HG03060 (cell line): ENCODE measurements around the gene ZNG1A.
"Not testable (repeated sequence)": the region's sequence is repeated elsewhere in the genome, so short reads cannot be mapped to it uniquely, and the experiment has no call there.

Source experiments
- ATAC-seq: cut with Tn5 transposase; IDR thresholded peaks from one replicate; pipeline ENCODE4 v1.9.1; 2021; ENCODE audit warnings: low read depth, moderate number of reproducible peaks; ENCODE audit not compliant: unreplicated experiment

The ZNG1A gene

GRCh38 chr9:199601-200000 lies 20.7 kb upstream of the ZNG1A start:
- ATAC-seq, result not testable (repeated sequence)

- ATAC-seq, result not testable (repeated sequence)
These were observed 573 bp downstream of the ZNG1A start for GRCh38 chr9:178140-178825.

GRCh38 chr9:169757-170156 lies 9.1 kb downstream of the ZNG1A start:
- not testable (repeated sequence) for ATAC-seq

- ATAC-seq, result not testable (repeated sequence)
These were observed 19.0 kb downstream of the ZNG1A start for GRCh38 chr9:159871-160270.

DNA sequence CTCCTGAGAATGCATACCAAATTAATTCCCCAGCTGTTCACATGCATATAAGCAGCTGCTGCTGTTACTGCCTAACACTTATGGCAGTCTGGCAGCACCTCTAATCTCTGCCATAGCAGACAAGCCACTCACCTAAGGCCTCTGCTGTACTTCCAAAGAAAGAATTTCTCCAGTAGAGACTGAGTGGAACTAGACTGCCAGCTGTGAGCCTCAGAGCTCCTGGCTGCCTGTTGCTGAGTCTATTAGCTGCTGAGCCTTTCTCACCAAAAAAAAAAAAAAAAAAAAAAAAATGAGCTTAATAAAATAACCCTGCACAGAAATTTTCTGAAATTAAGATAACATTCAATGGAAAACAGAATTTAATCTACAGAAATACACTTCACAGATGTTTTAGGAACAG lies 27.7 kb downstream of the ZNG1A start:
- ATAC-seq, result not testable (repeated sequence)

DNA sequence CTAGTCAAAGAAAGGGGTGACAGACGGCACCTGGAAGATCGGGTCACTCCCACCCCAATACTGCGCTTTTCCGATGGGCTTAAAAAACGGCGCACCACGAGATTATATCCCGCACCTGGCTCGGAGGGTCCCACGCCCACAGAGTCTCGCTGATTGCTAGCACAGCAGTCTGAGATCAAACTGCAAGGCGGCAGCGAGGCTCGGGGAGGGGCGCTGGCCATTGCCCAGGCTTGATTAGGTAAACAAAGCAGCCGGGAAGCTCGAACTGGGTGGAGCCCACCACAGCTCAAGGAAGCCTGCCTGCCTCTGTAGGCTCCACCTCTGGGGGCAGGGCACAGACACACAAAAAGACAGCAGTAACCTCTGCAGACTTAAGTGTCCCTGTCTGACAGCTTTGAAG lies 39.0 kb downstream of the ZNG1A start:
- not testable (repeated sequence) for ATAC-seq

- not testable (repeated sequence) for ATAC-seq
These were observed 60.8 kb downstream of the ZNG1A start, which contains the start of gene FOXD4 for GRCh38 chr9:117995-118467. Gene FOXD4, minus strand, starts transcription at chr9:118417. Its CDS starts 298 bp downstream, at chr9:118119.

DNA sequence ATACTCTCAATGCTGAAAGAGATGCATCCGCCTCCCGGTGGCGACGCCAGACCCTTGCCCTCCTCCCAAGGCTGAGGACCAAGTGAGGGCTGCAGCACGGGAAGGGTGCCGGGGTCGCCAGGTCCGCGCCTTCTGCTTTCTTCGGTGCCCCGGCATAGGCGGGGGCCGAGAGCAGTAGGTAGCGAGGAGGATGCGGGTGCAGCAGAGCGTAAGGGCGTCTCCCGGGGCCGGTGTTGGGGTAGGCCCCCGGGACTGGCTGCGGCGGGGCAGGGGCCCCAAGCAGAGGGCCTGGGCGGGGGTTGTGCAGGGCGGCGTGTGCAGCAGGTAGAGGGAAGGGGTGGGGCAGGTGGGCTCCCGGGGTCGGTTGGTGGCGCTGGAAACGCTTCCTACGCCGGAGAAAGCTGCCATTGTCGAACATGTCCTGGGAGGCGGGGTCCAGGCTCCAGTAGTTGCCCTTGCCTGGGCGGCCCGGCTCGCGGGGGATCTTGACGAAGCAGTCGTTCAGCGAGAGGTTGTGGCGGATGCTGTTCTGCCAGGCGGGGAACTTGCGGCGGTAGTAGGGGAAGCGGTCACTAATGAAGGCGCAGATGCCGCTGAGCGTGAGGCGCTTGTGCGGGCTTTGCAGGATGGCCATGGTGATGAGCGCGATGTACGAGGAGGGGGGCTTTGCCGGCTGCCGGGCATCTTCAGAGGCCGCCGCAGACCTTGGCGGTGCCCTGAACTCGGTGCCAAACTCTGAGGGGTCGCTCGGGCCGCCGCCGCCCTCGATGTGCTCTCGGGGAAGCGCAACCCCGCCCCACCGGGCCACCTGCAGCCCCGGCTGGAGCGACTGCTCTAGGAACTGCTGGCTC lies 61.5 kb downstream of the ZNG1A start:
- ATAC-seq, result not testable (repeated sequence)

GRCh38 chr9:116239-117077 lies 62.4 kb downstream of the ZNG1A start:
- not testable (repeated sequence) for ATAC-seq

- not testable (repeated sequence) for ATAC-seq
These were observed 63.8 kb downstream of the ZNG1A start for GRCh38 chr9:115118-115451.

- ATAC-seq, result not testable (repeated sequence)
These were observed 64.4 kb downstream of the ZNG1A start for GRCh38 chr9:114267-115117.

GRCh38 chr9:113468-114266 lies 65.2 kb downstream of the ZNG1A start:
- not testable (repeated sequence) for ATAC-seq

DNA sequence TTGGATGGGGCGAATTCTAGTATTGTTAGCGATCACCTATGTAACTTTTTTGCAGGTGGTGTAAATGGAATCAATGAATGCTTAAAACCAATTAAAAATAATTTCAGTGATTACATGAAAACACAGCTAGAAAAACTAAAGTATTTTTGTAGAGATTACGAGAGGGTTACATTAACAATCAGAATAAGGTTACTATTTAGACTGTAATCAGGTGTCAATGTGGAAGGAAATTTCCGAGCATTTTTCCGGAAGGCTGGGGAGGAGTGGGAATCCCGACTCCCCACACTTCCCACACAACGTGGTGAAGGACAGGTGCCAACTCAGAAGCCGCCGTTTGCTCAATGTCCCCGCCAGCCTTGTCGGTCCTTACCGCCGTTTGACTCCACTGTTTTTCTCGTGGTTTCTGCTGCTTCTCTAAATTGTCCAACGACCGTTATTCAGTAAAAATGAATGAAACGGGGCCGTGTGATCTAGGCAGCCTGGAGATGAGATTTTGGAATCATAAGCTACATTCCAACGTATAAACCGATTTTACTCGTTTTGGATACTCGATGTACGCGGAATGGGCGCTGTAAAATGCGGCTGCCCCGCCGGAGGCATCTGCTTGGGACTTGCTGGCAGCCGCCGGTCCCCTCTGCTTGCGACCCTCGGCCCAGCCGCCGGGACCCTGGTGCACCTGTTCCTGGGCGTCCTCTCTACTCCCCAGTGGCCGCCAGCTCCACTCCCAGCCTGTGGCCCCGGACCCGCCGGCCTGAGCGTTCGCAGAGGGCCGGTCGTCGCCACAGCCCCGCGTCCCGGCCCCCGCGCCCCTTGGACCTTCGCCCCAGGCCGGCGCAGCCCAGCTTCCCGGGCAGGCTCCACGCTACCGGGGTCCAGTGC lies 66.0 kb downstream of the ZNG1A start:
- ATAC-seq, result not testable (repeated sequence)

- not testable (repeated sequence) for ATAC-seq
These were observed 68.2 kb downstream of the ZNG1A start for GRCh38 chr9:110672-111071.

GRCh38 chr9:109540-109939 lies 69.3 kb downstream of the ZNG1A start:
- ATAC-seq, result not testable (repeated sequence)

DNA sequence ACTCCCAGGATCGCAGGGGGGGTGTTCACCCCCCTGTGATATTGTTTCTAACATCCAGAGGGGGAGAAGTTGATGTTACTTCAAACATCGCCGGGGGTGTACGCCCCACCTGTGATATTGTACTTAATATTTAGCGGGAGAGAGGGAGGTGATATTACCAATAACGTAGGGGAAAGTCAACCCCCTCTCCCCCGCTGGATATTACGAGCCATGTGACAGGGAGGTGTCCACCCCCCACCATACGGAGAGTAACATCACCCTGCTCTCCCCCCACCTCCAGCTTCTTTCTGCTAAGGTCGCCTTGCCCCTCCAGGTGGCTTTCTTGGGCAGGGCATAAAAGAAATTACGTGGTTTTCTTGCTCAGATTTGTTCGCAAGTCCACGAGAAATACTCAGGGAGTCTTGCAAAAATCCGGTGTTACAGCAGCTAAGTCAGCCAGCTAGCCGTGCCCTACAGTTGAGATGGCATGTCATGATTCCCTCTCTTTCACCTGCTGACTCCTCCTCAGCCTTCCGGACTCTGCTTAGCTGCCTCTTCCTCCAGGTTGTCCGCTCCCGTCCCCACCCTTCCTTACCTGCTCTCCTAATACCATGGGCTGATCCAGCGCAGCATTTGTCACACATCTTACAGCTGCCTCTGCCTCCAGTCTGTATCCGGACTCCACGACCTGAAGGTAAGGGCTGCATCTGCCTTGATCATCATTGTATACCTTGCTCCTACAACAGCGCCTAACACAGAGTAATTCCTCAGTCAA lies 69.9 kb downstream of the ZNG1A start:
- not testable (repeated sequence) for ATAC-seq

GRCh38 chr9:105991-106390 lies 72.9 kb downstream of the ZNG1A start:
- ATAC-seq, result not testable (repeated sequence)
